ENCODE measurements around the gene MSGN1.

- TF ChIP-seq, protein P1, sequence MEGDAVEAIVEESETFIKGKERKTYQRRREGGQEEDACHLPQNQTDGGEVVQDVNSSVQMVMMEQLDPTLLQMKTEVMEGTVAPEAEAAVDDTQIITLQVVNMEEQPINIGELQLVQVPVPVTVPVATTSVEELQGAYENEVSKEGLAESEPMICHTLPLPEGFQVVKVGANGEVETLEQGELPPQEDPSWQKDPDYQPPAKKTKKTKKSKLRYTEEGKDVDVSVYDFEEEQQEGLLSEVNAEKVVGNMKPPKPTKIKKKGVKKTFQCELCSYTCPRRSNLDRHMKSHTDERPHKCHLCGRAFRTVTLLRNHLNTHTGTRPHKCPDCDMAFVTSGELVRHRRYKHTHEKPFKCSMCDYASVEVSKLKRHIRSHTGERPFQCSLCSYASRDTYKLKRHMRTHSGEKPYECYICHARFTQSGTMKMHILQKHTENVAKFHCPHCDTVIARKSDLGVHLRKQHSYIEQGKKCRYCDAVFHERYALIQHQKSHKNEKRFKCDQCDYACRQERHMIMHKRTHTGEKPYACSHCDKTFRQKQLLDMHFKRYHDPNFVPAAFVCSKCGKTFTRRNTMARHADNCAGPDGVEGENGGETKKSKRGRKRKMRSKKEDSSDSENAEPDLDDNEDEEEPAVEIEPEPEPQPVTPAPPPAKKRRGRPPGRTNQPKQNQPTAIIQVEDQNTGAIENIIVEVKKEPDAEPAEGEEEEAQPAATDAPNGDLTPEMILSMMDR (IDR thresholded peaks at IDR 0.05; ENCODE audit: extremely low read depth in 1 of 2, insufficient read depth in 1 of 2, low read depth in 1 of 2, low read length in 2 of 2), result no peak
- TF ChIP-seq POLR2A (IDR thresholded peaks at IDR 0.05; ENCODE audit: low read depth, low read length) (no peak), GATA2 (IDR thresholded peaks at IDR 0.05; ENCODE audit: insufficient read depth, insufficient read length, low read depth, low read length) (no peak), EZH2 (IDR thresholded peaks at IDR 0.05; ENCODE audit: borderline replicate concordance, low read depth, low read length, severe bottlenecking) (no peak)
Observed at GRCh38 chr2:17813742-17814473, 2.4 kb upstream of the MSGN1 start.
